Body of pancreas (tissue), 4 donors: Measurements from ENCODE around the gene IGIP.

Experiments used
- POLR2A ChIP-seq, 3 donors: fragments of 450-650 bp; IDR thresholded peaks; one replicate each; pipeline ENCODE4 v1.6.1; 2016; ENCODE audit warnings: antibody characterized with exemption in 3 of 3, mild to moderate bottlenecking in 2 of 3
- TF ChIP-seq, protein P1 (sequence below), 7 experiments: fragments of 450-650 bp in 4 of 7; fragments of 200-600 bp in 3 of 7; sonication (generic) in 3 of 7; IDR thresholded peaks; one replicate each; pipeline ENCODE4 v1.5.1; 2016 to 2019; ENCODE audit warnings: antibody characterized with exemption in 7 of 7

DNA sequence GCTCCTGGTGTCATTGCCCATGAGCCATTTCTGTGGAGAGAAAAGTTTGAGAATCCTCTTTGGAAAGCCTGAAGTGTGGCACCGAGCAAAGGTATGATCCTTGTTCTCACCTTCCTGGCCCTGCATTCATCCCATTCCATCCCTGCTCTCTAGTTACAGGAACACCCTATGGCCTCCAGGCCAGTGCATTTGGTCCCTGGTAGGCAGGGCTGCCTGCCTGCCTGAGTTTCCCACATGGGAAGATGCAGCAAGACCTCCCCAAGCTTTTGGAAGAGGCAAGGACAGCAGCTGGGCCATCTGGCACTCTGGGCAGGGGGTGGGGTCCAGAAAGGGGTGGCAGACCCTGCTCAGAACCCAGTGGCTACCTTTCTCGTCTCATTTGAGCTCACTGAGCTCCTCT, 24.5 kb downstream of the IGIP start:
- TF ChIP-seq, protein P1, sequence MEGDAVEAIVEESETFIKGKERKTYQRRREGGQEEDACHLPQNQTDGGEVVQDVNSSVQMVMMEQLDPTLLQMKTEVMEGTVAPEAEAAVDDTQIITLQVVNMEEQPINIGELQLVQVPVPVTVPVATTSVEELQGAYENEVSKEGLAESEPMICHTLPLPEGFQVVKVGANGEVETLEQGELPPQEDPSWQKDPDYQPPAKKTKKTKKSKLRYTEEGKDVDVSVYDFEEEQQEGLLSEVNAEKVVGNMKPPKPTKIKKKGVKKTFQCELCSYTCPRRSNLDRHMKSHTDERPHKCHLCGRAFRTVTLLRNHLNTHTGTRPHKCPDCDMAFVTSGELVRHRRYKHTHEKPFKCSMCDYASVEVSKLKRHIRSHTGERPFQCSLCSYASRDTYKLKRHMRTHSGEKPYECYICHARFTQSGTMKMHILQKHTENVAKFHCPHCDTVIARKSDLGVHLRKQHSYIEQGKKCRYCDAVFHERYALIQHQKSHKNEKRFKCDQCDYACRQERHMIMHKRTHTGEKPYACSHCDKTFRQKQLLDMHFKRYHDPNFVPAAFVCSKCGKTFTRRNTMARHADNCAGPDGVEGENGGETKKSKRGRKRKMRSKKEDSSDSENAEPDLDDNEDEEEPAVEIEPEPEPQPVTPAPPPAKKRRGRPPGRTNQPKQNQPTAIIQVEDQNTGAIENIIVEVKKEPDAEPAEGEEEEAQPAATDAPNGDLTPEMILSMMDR (IDR thresholded peaks at IDR 0.05) = no peak
- TF ChIP-seq POLR2A (IDR thresholded peaks at IDR 0.05) = no peak
